MM.1S (cell line): ENCODE measurements around the gene CD6.

Source experiments
- CTCF ChIP-seq: fragments of 300-600 bp; sonication (generic); IDR thresholded peaks from 2 replicates; pipeline ENCODE4 v1.5.1; 2016; ENCODE audit warnings: antibody characterized with exemption, low read length, mixed read lengths
- EZH2 ChIP-seq: fragments of 300-600 bp; sonication (generic); optimal IDR thresholded peaks from 2 replicates; pipeline ENCODE3; 2017; ENCODE audit warnings: low read depth, mild to moderate bottlenecking, antibody characterized with exemption, low read length, mixed read lengths

- no peak for TF ChIP-seq CTCF
- no peak for TF ChIP-seq EZH2
Measured at GRCh38 chr11:60933416-60934123, 37.9 kb upstream of the CD6 start.
